ACC112 (cell line): ENCODE data around the gene DGKA.

Source experiments
- H2AFZ ChIP-seq: fragments of 200-600 bp; sonication (generic); one replicate; pipeline ENCODE4 v1.6.0; 2017; ENCODE audit warnings: antibody characterized with exemption, low read length; ENCODE audit not compliant: unreplicated experiment
- H3K27ac ChIP-seq: fragments of 200-600 bp; sonication (generic); 2 replicates; pipeline ENCODE4 v1.5.1; 2014; ENCODE audit warnings: low read depth, mild to moderate bottlenecking, antibody characterized with exemption, low read length, moderate library complexity
- H3K27me3 ChIP-seq: fragments of 200-600 bp; sonication (generic); 2 replicates; pipeline ENCODE4 v1.6.1; 2014; ENCODE audit warnings: mild to moderate bottlenecking, antibody characterized with exemption, low read length, moderate library complexity, mixed read lengths; ENCODE audit not compliant: insufficient read depth
- H3K36me3 ChIP-seq: fragments of 200-600 bp; sonication (generic); 2 replicates; pipeline ENCODE4 v1.6.1; 2016; ENCODE audit warnings: mild to moderate bottlenecking, antibody characterized with exemption, low read length, moderate library complexity, mixed read lengths; ENCODE audit not compliant: insufficient read depth
- H3K4me1 ChIP-seq: fragments of 200-600 bp; sonication (generic); one replicate; pipeline ENCODE4 v1.6.1; 2016; ENCODE audit warnings: low read length, mixed read lengths; ENCODE audit not compliant: insufficient read depth, unreplicated experiment, control insufficient read depth
- H3K4me3 ChIP-seq: fragments of 200-600 bp; sonication (generic); 2 replicates; pipeline ENCODE4 v1.5.1; 2014; ENCODE audit warnings: mild to moderate bottlenecking, low read depth, low read length
- H3K79me2 ChIP-seq: fragments of 200-600 bp; sonication (generic); one replicate; pipeline ENCODE4 v1.6.0; 2016; ENCODE audit warnings: low read length; ENCODE audit not compliant: control insufficient read depth, unreplicated experiment, insufficient read depth

DGKA gene

GRCh38 chr12:55931780-55932550, 1.0 kb downstream of the DGKA start:
- peaks cover 26% of the 10 kb centered on the region for H3K79me2 ChIP-seq

DNA sequence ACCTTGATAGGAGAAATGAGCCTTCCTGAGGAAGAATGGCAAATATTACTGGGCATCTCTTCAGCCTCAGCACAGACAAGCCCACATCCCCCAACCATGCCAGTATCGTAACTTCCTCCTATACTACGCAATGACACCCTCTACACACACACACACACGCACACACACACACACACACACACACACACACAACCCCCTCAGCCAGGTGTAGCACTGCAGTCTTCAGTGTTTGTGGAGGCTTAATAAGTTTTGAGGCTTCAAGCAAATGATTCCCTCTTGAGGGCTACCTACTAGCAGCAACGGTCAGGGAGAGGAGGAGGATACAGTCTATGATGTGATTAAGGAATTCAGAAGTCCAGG, 1.6 kb downstream of the DGKA start:
- H3K36me3 ChIP-seq, result peaks cover 7% of the 10 kb centered on the region; the same call in 1 of the 2 replicates
- H3K79me2 ChIP-seq, result peaks cover 26% of the 10 kb centered on the region
- peak overlapping the region; percentile 28 for H2AFZ ChIP-seq
- H3K27ac ChIP-seq, result peak overlapping the region; percentile 65
- no peaks in the 10 kb centered on the region for H3K27me3 ChIP-seq
- peaks cover 53% of the 10 kb centered on the region for H3K4me1 ChIP-seq
- peak overlapping the region; percentile 93 for H3K4me3 ChIP-seq

More at GRCh38 chr12:55931780-55932550, 1.0 kb downstream of the DGKA start:
- Histone ChIP-seq H3K27ac (peak overlapping the region; percentile 65), H3K4me3 (peak overlapping the region; percentile 93), H3K4me1 (peaks cover 49% of the 10 kb centered on the region), H2AFZ (peak overlapping the region; percentile 79), H3K36me3 (peaks cover 3% of the 10 kb centered on the region; the same call in 1 of the 2 replicates), H3K27me3 (no peaks in the 10 kb centered on the region)

DNA sequence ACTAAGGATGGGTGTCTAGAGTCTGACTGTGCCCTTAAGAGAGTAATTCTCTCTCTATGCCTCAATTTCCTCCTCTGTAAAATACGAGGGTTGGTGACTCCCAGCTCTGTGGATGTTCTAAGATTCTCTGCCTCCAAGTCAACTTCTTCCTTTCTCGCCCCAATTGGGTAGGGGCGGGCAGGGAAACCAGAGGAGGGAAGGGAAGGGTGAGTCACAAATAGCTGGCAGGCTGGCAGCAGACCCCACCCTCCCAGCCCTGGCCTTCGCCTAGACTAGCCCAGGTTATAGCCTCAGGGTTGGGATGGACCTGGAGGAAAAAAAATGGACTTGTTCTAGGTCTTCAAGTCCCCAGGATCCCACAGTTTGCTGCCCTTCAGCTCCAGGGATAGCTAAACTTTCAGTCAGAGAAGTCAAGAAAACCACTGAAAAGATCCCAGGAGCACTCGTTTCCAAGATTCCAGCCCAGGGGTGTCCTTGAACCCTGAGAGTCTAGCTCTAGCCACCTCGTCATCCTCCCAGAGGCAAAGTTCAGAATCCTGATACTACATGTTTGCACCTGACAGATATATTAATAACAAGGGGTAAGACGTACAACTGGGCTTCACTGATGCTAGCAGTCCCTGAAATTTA, 2.3 kb downstream of the DGKA start:
- H3K79me2 ChIP-seq, result peaks cover 26% of the 10 kb centered on the region
- H3K27me3 ChIP-seq, result no peaks in the 10 kb centered on the region
- peak overlapping the region; percentile 65 for H3K27ac ChIP-seq
- H3K36me3 ChIP-seq, result peaks cover 7% of the 10 kb centered on the region; the same call in 1 of the 2 replicates
- H2AFZ ChIP-seq, result peak overlapping the region; percentile 1
- H3K4me1 ChIP-seq, result peaks cover 59% of the 10 kb centered on the region
- peak overlapping the region; percentile 93 for H3K4me3 ChIP-seq

DNA sequence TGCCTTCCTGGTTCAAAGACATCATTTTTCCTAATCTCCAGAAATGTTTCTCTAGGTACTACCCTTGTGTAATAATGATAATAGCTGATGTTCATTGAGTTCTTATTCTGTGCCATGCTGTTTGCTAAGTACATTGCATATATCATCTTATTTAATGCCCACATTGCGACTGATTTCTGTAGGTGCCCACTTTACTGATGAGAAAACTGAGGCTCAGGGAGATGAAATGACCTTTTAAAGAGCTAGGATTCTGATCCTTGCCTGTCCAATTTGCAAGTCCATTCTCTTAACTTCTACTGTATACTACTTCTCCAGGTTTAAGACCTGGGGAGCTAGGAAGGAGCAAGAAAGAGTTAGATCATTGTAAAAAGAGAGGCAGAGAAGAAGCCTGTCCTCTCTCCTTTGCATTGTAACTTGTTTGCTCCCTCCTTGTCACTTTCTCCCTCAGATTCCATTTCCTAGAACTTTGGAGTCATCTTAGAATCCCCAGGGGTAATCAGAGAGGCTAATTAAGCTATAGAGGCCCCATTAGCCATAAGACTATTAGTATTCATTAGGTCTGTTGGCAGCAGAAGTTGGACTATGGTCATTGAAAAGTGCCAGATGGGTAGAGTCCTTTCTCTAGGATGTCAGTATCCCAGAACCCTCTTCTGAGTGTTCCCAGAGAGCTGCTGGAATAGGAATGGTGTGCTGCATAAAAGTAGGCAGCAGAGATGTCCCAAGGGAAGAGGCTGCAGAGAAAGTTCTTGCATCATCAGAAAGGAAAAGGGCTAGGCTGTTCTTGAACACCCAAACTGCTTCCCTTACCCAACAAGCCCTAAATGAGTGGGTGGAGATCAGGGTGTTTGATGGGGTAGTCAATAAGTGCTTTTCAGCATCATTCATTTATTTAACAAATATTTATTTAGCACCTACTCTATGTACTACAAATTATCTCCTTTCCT, 3.1 kb downstream of the DGKA start:
- H3K27me3 ChIP-seq, result no peaks in the 10 kb centered on the region
- H2AFZ ChIP-seq, result no peak overlapping the region
- H3K36me3 ChIP-seq, result peaks cover 7% of the 10 kb centered on the region; the same call in 1 of the 2 replicates
- H3K79me2 ChIP-seq, result peaks cover 24% of the 10 kb centered on the region
- H3K27ac ChIP-seq, result peak overlapping the region; percentile 65
- H3K4me3 ChIP-seq, result peak overlapping the region; percentile 93
- H3K4me1 ChIP-seq, result peaks cover 54% of the 10 kb centered on the region

DNA sequence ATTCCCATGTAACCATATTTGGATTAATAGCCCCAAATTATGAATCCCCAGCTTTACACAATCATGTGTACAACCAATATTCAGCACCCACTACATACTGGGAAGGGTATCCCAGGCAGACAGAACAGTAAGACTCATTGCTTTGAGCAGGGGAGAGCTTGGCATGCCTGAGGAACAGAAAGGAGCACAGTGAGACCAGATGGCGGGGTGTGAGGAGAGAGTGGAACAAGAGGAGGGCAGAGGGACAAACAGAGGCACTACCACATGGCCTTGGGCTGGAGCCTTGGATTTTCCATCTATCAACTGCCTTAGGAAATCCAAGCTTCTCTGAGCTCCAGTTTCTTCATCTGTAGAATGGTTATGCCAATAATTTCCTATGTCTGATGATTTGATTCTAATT, 3.8 kb downstream of the DGKA start:
- Histone ChIP-seq H2AFZ (no peak overlapping the region), H3K79me2 (peaks cover 21% of the 10 kb centered on the region), H3K4me3 (no peak overlapping the region), H3K36me3 (peaks cover 7% of the 10 kb centered on the region; the same call in 1 of the 2 replicates), H3K27ac (0 out of 2 replicates have a peak overlapping the region, but pooled peaks have one; percentile 5), H3K4me1 (peaks cover 50% of the 10 kb centered on the region), H3K27me3 (no peaks in the 10 kb centered on the region)

- H2AFZ ChIP-seq, result no peak overlapping the region
- H3K27ac ChIP-seq, result no peak overlapping the region
- H3K27me3 ChIP-seq, result no peaks in the 10 kb centered on the region
- peaks cover 10% of the 10 kb centered on the region; the same call in 1 of the 2 replicates for H3K36me3 ChIP-seq
- no peak overlapping the region for H3K4me3 ChIP-seq
- H3K4me1 ChIP-seq, result peaks cover 46% of the 10 kb centered on the region
- peaks cover 21% of the 10 kb centered on the region for H3K79me2 ChIP-seq
Observed at GRCh38 chr12:55935738-55936151, 4.8 kb downstream of the DGKA start.

DNA sequence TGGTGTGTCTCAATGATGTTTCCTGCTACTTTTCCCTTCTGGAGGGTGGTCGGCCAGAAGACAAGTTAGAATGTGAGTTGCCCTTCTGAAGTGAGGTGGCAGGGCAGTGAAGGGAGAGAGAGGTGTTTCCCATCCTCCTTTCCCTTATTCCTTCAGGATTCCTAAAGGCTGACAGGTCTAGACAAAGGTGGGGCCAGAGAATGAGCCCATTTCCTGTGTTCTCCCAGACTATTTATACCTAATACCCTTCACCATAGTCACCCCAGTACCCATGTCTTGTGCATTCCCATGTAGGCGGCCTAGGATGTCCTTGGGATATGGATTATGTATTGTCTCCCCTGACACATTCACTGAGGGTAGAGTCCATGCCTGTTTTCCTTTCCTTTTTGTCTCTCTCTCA, 7.0 kb downstream of the DGKA start:
- H3K36me3 ChIP-seq, result peaks cover 23% of the 10 kb centered on the region; the same call in 1 of the 2 replicates

GRCh38 chr12:55938826-55939501, 8.0 kb downstream of the DGKA start:
- Histone ChIP-seq H2AFZ (no peak overlapping the region), H3K27ac (peak overlapping the region; percentile 4; the same call in 1 of the 2 replicates), H3K4me3 (no peak overlapping the region), H3K4me1 (peaks cover 27% of the 10 kb centered on the region), H3K79me2 (peaks cover 3% of the 10 kb centered on the region), H3K36me3 (peaks cover 20% of the 10 kb centered on the region; the same call in 1 of the 2 replicates), H3K27me3 (no peaks in the 10 kb centered on the region)

More for the DNA sequence above, 7.0 kb downstream of the DGKA start:
- H3K27me3 ChIP-seq, result no peaks in the 10 kb centered on the region
- peak overlapping the region; percentile 36; the same call in 1 of the 2 replicates for H3K27ac ChIP-seq
- H3K4me3 ChIP-seq, result no peak overlapping the region
- peaks cover 36% of the 10 kb centered on the region for H3K4me1 ChIP-seq
- no peak overlapping the region for H2AFZ ChIP-seq
- peaks cover 12% of the 10 kb centered on the region for H3K79me2 ChIP-seq

DNA sequence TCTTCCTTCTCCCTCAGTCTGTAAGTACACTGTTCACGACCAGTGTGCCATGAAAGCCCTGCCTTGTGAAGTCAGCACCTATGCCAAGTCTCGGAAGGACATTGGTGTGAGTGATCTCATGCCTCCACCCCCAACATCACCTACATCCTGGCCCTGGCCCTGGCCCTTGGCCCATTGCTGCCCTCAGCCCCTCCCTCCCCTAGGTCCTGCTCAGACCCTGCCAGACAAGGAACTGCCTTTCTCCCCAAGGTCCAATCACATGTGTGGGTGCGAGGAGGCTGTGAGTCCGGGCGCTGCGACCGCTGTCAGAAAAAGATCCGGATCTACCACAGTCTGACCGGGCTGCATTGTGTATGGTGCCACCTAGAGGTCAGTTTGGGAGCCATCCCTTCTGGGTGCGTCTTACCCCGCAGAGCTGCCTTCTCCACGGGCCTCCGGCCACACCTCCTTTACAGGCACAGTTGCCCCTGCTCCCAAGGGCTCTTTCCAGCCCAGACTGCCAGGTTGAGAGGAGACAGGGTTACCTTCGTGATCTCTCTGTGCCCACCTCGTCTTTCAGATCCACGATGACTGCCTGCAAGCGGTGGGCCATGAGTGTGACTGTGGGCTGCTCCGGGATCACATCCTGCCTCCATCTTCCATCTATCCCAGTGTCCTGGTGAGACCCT, 9.2 kb downstream of the DGKA start:
- H3K4me1 ChIP-seq, result peaks cover 15% of the 10 kb centered on the region
- no peaks in the 10 kb centered on the region for H3K27me3 ChIP-seq
- no peaks in the 10 kb centered on the region for H3K79me2 ChIP-seq
- H3K4me3 ChIP-seq, result no peak overlapping the region
- H2AFZ ChIP-seq, result no peak overlapping the region
- H3K27ac ChIP-seq, result peak overlapping the region; percentile 0; the same call in 1 of the 2 replicates
- peaks cover 20% of the 10 kb centered on the region; the same call in 1 of the 2 replicates for H3K36me3 ChIP-seq
